MG63 (cell line): ENCODE measurements around the gene MDK. TPM values are rescaled to one million over a fixed set of nuclear protein-coding genes. Genes with fewer than 3 reads are reported as not detected.

Experiments
- DNase-seq: peaks from one replicate; pipeline ENCODE4 v3.0.0-alpha.2; 2020
- H3K27me3 ChIP-seq: fragments of 250-450 bp; sonication (Bioruptor Pico); 2 replicates; pipeline ENCODE4 v1.5.1; 2020; ENCODE audit warnings: mild to moderate bottlenecking, moderate library complexity
- H3K36me3 ChIP-seq: fragments of 250-450 bp; sonication (Bioruptor Pico); 2 replicates; pipeline ENCODE4 v1.5.1; 2020; ENCODE audit warnings: mild to moderate bottlenecking, moderate library complexity
- H3K4me3 ChIP-seq: fragments of 250-450 bp; sonication (Bioruptor Pico); 2 replicates; pipeline ENCODE4 v1.5.1; 2020; ENCODE audit warnings: mild to moderate bottlenecking, moderate library complexity
- H3K9me3 ChIP-seq: fragments of 250-450 bp; sonication (Bioruptor Pico); 2 replicates; pipeline ENCODE4 v1.5.1; 2020; ENCODE audit warnings: mild to moderate bottlenecking, moderate library complexity
- total RNA-seq: library from RNA; depleted of rRNA; stranded (reverse); fragments of >200 nt; shearing (Covaris generic); gene quantifications from 2 replicates; pipeline ENCODE4 v1.2.3, GENCODE V29; 2014; ENCODE audit warnings: low replicate concordance

The MDK gene
- total RNA-seq, 1 experiment from 2014 or later = 0.82 TPM

- H3K4me3 ChIP-seq = no peak overlapping the region
- no peak for DNase-seq
- H3K36me3 ChIP-seq = no peaks in the 10 kb centered on the region
- H3K9me3 ChIP-seq = no peaks in the 10 kb centered on the region
- peaks cover 25% of the 10 kb centered on the region for H3K27me3 ChIP-seq
Measured at GRCh38 chr11:46393759-46394158, 12.3 kb downstream of the MDK start.

DNA sequence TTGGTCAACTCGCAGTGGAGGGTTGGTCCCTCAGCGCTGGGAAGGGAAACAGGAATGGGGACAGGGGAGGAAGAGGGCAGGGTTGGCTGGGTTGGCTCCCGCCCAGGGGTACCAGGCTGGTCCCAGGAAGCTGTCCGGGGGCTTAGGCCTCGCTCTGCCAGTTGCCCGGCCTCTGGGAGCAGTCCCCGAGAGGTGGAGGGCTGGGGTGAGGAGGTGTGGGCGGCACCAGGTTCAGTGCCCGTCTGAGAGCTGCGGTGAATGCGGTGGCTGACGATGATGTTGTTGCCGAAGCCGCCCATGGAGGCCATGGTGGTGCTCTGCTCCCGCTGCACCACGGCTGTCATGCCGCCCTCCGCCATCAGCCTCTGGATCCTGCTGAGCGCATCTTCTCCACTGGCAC lies 16.1 kb downstream of the MDK start:
- Histone ChIP-seq H3K4me3 (no peak overlapping the region), H3K9me3 (no peaks in the 10 kb centered on the region), H3K27me3 (no peaks in the 10 kb centered on the region), H3K36me3 (no peaks in the 10 kb centered on the region)
- no peak for DNase-seq

- peaks cover 4% of the 10 kb centered on the region; the same call in 1 of the 2 replicates for H3K36me3 ChIP-seq
- H3K27me3 ChIP-seq = no peaks in the 10 kb centered on the region
- no peak overlapping the region for H3K4me3 ChIP-seq
- H3K9me3 ChIP-seq = no peaks in the 10 kb centered on the region
- no peak for DNase-seq
Measured at GRCh38 chr11:46402957-46403902, 21.8 kb downstream of the MDK start.

DNA sequence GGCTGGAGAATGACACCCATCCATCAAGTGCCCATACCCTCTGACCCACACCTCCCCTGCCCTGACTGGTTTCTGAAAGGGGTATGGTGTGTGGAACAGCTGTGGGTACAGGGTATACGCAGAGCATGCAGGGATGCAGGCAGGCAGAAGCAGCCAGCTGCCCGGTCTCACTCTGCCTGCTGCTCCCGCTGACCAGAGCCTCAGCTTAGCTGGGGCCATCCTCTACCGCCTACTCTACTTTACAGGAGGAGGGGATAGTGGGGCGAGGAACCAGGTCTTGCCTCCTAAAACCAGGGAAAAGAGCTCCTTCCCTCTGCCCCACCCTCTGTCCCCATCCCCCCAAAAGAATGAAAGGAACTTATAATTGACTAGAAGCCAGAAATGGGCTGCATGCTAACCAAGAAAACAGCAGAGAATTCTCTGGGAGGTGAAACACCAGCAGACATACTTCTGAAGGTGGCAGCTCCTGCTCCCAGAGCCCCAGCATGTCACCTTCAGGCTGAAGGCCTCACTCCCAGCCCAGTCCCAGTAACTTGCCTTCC lies 23.1 kb downstream of the MDK start:
- no peak for DNase-seq

DNA sequence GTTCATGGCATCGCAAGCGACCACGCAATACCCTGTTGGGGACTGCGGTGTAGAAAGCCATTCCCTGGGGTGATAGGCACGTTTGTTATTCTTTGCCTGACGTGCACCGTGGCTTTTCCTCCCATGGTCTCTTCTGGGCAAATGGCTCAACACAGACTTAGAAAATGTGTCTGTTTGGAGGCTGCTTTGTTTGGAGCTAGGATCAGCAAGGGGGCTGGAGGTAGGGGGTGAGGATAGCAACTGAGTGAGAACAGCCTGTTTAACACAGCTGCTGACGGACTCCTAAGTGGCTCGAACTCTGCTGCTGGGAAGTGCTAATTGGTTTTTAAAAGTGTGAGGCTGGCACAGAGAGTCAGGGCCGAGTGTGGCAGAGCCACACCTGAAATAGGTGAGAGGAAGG lies 26.2 kb downstream of the MDK start:
- peaks cover 7% of the 10 kb centered on the region for H3K36me3 ChIP-seq
- no peak overlapping the region for H3K4me3 ChIP-seq
- H3K9me3 ChIP-seq = no peaks in the 10 kb centered on the region
- H3K27me3 ChIP-seq = no peaks in the 10 kb centered on the region
- no peak for DNase-seq

More for the DNA sequence above, 23.1 kb downstream of the MDK start:
- Histone ChIP-seq H3K36me3 (peaks cover 7% of the 10 kb centered on the region), H3K4me3 (no peak overlapping the region), H3K9me3 (no peaks in the 10 kb centered on the region), H3K27me3 (no peaks in the 10 kb centered on the region)

- no peak overlapping the region for H3K4me3 ChIP-seq
- H3K36me3 ChIP-seq = peaks cover 7% of the 10 kb centered on the region
- no peaks in the 10 kb centered on the region for H3K27me3 ChIP-seq
- H3K9me3 ChIP-seq = no peaks in the 10 kb centered on the region
- DNase-seq = no peak
Measured at GRCh38 chr11:46408407-46408986, 27.0 kb downstream of the MDK start.

GRCh38 chr11:46410021-46410420 lies 28.6 kb downstream of the MDK start:
- H3K9me3 ChIP-seq = no peaks in the 10 kb centered on the region
- H3K27me3 ChIP-seq = no peaks in the 10 kb centered on the region
- H3K36me3 ChIP-seq = peaks cover 7% of the 10 kb centered on the region
- no peak for DNase-seq
- H3K4me3 ChIP-seq = no peak overlapping the region

GRCh38 chr11:46413760-46414465 lies 32.4 kb downstream of the MDK start:
- Histone ChIP-seq H3K4me3 (no peak overlapping the region), H3K9me3 (no peaks in the 10 kb centered on the region), H3K36me3 (peaks cover 6% of the 10 kb centered on the region; the same call in 1 of the 2 replicates), H3K27me3 (no peaks in the 10 kb centered on the region)
- DNase-seq = no peak

DNA sequence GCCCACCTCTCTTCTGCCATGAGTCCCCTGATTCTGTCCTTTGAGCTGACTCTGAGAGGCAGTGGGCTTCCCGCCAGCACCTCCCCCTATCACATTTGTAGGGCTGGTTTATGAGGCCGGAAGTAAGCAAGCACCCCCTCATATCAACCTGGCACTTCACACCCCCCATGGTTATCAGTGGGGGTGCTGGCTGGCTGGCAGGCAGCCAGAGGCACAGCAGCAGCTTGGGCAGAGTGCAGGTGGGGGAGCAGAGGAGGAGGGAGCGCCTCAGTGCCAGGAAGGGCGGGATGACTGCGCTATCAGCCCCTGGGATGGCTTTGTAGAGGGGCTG lies 33.0 kb downstream of the MDK start:
- Histone ChIP-seq H3K4me3 (no peak overlapping the region), H3K27me3 (no peaks in the 10 kb centered on the region), H3K36me3 (peaks cover 6% of the 10 kb centered on the region; the same call in 1 of the 2 replicates), H3K9me3 (no peaks in the 10 kb centered on the region)
- no peak for DNase-seq

DNA sequence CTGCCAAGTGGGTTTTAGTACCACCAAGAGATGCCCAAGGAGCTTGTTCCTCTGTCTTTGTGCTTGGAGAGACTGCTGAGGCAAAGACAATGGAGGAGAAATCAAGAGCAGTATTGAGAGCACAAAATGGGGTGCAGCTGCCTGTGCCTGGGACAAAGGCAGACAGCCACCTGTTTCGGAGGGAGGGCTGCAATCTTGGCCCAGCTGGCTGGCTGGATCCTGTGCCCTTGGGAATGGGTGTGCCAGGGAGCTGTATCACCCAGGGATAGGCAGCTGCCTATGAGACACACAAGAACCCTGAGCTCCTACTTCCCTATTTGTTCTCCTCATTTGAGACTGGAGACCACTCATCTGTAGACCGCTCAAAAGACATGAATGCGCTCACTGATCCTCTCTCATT lies 33.4 kb downstream of the MDK start:
- no peaks in the 10 kb centered on the region for H3K9me3 ChIP-seq
- H3K4me3 ChIP-seq = no peak overlapping the region
- peaks cover 6% of the 10 kb centered on the region; the same call in 1 of the 2 replicates for H3K36me3 ChIP-seq

GRCh38 chr11:46417711-46418110 lies 36.2 kb downstream of the MDK start:
- no peaks in the 10 kb centered on the region for H3K9me3 ChIP-seq
- DNase-seq = no peak
- H3K27me3 ChIP-seq = no peaks in the 10 kb centered on the region; the same call in 1 of the 2 replicates
- H3K4me3 ChIP-seq = no peak overlapping the region
- H3K36me3 ChIP-seq = peaks cover 6% of the 10 kb centered on the region; the same call in 1 of the 2 replicates

More for the DNA sequence above, 33.4 kb downstream of the MDK start:
- no peak for DNase-seq
- H3K27me3 ChIP-seq = no peaks in the 10 kb centered on the region

- Histone ChIP-seq H3K4me3 (no peak overlapping the region), H3K9me3 (no peaks in the 10 kb centered on the region), H3K27me3 (no peaks in the 10 kb centered on the region; the same call in 1 of the 2 replicates), H3K36me3 (peaks cover 6% of the 10 kb centered on the region; the same call in 1 of the 2 replicates)
- no peak for DNase-seq
Measured at GRCh38 chr11:46418751-46419150, 37.3 kb downstream of the MDK start.

GRCh38 chr11:46420513-46420912 lies 39.0 kb downstream of the MDK start:
- no peak for DNase-seq
- H3K27me3 ChIP-seq = no peaks in the 10 kb centered on the region; the same call in 1 of the 2 replicates
- H3K4me3 ChIP-seq = no peak overlapping the region
- no peaks in the 10 kb centered on the region for H3K9me3 ChIP-seq
- 0 out of 2 replicates have a peak, but pooled peaks cover 6% of the 10 kb centered on the region for H3K36me3 ChIP-seq

DNA sequence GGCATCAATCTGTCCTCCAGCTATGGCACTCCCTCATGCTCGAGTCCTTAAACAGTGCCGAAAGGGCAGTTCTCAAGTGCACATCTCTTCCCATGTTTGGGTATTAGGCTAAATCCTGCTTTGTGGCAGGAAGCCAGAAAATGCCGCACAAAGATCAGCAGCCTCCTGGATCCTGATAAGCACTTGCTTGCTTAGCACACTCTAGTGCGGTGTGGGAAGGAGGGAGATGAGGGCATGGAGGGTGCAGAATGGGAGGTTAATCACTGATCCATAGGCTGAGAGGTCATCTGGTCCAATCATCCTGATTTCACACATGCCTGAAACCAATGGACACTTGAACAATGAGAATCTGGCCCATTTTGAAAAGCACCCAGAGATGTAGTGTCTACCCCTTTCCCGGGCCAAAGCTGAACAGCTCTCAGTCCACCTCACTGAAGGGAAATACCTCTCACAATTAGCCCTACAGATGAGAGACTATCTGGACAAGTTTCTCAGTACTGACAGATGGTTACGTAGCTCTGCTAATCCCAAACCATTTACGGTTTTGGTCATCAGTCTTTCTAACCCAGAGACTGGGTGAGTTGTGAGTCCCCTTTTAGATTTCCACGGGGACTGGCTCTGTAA lies 39.9 kb downstream of the MDK start:
- no peak for DNase-seq
- Histone ChIP-seq H3K36me3 (0 out of 2 replicates have a peak, but pooled peaks cover 6% of the 10 kb centered on the region), H3K27me3 (no peaks in the 10 kb centered on the region; the same call in 1 of the 2 replicates), H3K4me3 (no peak overlapping the region), H3K9me3 (no peaks in the 10 kb centered on the region)

- no peaks in the 10 kb centered on the region for H3K9me3 ChIP-seq
- H3K27me3 ChIP-seq = no peaks in the 10 kb centered on the region; the same call in 1 of the 2 replicates
- no peak overlapping the region for H3K4me3 ChIP-seq
- H3K36me3 ChIP-seq = 0 out of 2 replicates have a peak, but pooled peaks cover 2% of the 10 kb centered on the region
- DNase-seq = no peak
Measured at GRCh38 chr11:46422588-46422987, 41.1 kb downstream of the MDK start.

GRCh38 chr11:46426233-46426991 lies 44.9 kb downstream of the MDK start:
- H3K36me3 ChIP-seq = no peaks in the 10 kb centered on the region; the same call in 1 of the 2 replicates
- H3K9me3 ChIP-seq = no peaks in the 10 kb centered on the region
- H3K27me3 ChIP-seq = no peaks in the 10 kb centered on the region; the same call in 1 of the 2 replicates
- no peak overlapping the region for H3K4me3 ChIP-seq
- DNase-seq = no peak
